T-cell (primary cell): Measurements from ENCODE around the gene COL15A1. TPM values are rescaled to one million over a fixed set of nuclear protein-coding genes. Genes with fewer than 3 reads are reported as not detected.

Experiments
- ATAC-seq, 4 experiments: fragments of 200-7000 bp in 3 of 4; fragments of 150-1000 bp in 1 of 4; cut with Tn5 transposase; replicated peaks in 1 of 4; 1 replicate in 3 of 4; 2 replicates in 1 of 4; pipeline ENCODE4 v1.10.0; 2021; ENCODE audit warnings: moderate library complexity in 3 of 4, mild to moderate bottlenecking in 2 of 4, moderate number of reproducible peaks in 1 of 4
- CTCF ChIA-PET, 2 donors: fragments of 300-600 bp; sonication (Branson Sonifier 250); formaldehyde crosslinking; loops; one replicate each; lab custom pipeline; 2022; ENCODE audit warnings: antibody characterized with exemption in 2 of 2; lab: Charles Lee
- POLR2A ChIA-PET, 2 donors: fragments of 300-600 bp; sonication (Branson Sonifier 250); formaldehyde crosslinking; loops; one replicate each; lab custom pipeline; 2022; ENCODE audit warnings: antibody characterized with exemption in 2 of 2; lab: Charles Lee
- DNase-seq, 35 experiments: peaks; one replicate each; pipeline versions ENCODE4 v3.0.0 to v3.0.0-alpha.2; 2013 to 2023
- H3K27ac ChIP-seq: one replicate; pipeline ENCODE4 v1.5.1; 2013; ENCODE audit warnings: low read length
- H3K27me3 ChIP-seq, 2 experiments: replicated peaks in 1 of 2; 1 replicate in 1 of 2; 2 replicates in 1 of 2; pipeline versions ENCODE4 v1.6.1 to v1.7.0; 2013; ENCODE audit warnings: low read length in 1 of 2, mixed read lengths in 1 of 2; ENCODE audit not compliant: control insufficient read depth in 2 of 2, insufficient read depth in 2 of 2; ENCODE audit errors: extremely low read depth in 1 of 2
- H3K36me3 ChIP-seq, 2 donors: 1 replicate in 1 of 2; 2 replicates in 1 of 2; pipeline versions ENCODE4 v1.6.1 to v1.7.0; 2013; ENCODE audit warnings: low read length in 1 of 2; ENCODE audit not compliant: control insufficient read depth in 2 of 2, insufficient read depth in 1 of 2; ENCODE audit errors: extremely low read depth in 1 of 2
- H3K4me1 ChIP-seq, 2 experiments: 1 replicate in 1 of 2; 2 replicates in 1 of 2; pipeline versions ENCODE4 v1.6.1 to v1.7.0; 2013; ENCODE audit warnings: low read length in 2 of 2, mixed read lengths in 1 of 2; ENCODE audit not compliant: insufficient read depth in 2 of 2, control insufficient read depth in 1 of 2; ENCODE audit errors: extremely low read depth in 1 of 2
- H3K4me3 ChIP-seq, 2 donors: 1 replicate in 1 of 2; 2 replicates in 1 of 2; pipeline versions ENCODE4 v1.5.1 to v1.7.0; 2013; ENCODE audit warnings: mild to moderate bottlenecking in 2 of 2, low read length in 1 of 2, moderate library complexity in 1 of 2; ENCODE audit not compliant: control insufficient read depth in 1 of 2; ENCODE audit errors: extremely low read depth in 1 of 2
- H3K9me3 ChIP-seq: 2 replicates; pipeline ENCODE4 v1.7.0; 2013
- H3K27ac Mint-ChIP-seq, 2 donors: one replicate each; pipeline ENCODE4 v1.8.0; 2020 to 2021; ENCODE audit warnings: mild to moderate bottlenecking in 2 of 2, mixed read lengths in 2 of 2
- H3K27me3 Mint-ChIP-seq, 2 donors: one replicate each; pipeline ENCODE4 v1.8.0; 2021 to 2022; ENCODE audit warnings: mixed read lengths in 2 of 2
- H3K36me3 Mint-ChIP-seq: one replicate; pipeline ENCODE4 v1.8.0; 2021; ENCODE audit warnings: mixed read lengths
- H3K4me1 Mint-ChIP-seq, 3 donors: one replicate each; pipeline ENCODE4 v1.8.0; 2020 to 2022; ENCODE audit warnings: mixed read lengths in 3 of 3, mild to moderate bottlenecking in 1 of 3
- H3K4me3 Mint-ChIP-seq, 3 donors: one replicate each; pipeline ENCODE4 v1.8.0; 2020 to 2022; ENCODE audit warnings: mild to moderate bottlenecking in 3 of 3, mixed read lengths in 3 of 3, moderate library complexity in 3 of 3
- H3K9me3 Mint-ChIP-seq, 3 donors: one replicate each; pipeline ENCODE4 v1.8.0; 2020 to 2022; ENCODE audit warnings: mixed read lengths in 3 of 3
- WGBS: methylation state at CpG from one replicate; pipeline ENCODE4 v1.1.5; 2013; ENCODE audit warnings: missing lambda C conversion rate; ENCODE audit not compliant: insufficient coverage; 5-methylcytosine and 5-hydroxymethylcytosine counted together
- total RNA-seq, 35 experiments: library from RNA in 6 of 35; stranded (reverse) in 6 of 35; fragments of 120-200 nt in 1 of 35; gene quantifications; one replicate each; pipeline versions ENCODE4 v1.2.1 to v1.2.4 and lab custom pipeline; 2013 to 2026

COL15A1 gene
- total RNA-seq, 5 donors from 2014 or later (not counting 1 experiment from before 2014, with no cell fraction given): 0.15 to 0.20 (median 0.19) TPM; not detected in 2

GRCh38 chr9:99054581-99054980 lies 110.9 kb downstream of the COL15A1 start:
- ChIA-PET CTCF (no interaction called here), POLR2A (interaction anchor here (0.6 kb wide), 2 partner anchors 24 to 79 kb away, joined by 3 to 14 read pairs; no protein-coding TSS in a partner anchor)
- Histone ChIP-seq H3K27me3 (no peaks in the 10 kb centered on the region), H3K27ac (no peak overlapping the region), H3K4me1 (peaks cover 36 to 89% of the 10 kb centered on the region in 2 experiments), H3K36me3 (no peaks in the 10 kb centered on the region), H3K4me3 (no peak overlapping the region), H3K9me3 (no peaks in the 10 kb centered on the region)
- H3K36me3 Mint-ChIP-seq: no peaks in the 10 kb centered on the region
- DNase-seq (no peak), ATAC-seq (no peak)
- no peak overlapping the region for H3K4me3 Mint-ChIP-seq
- WGBS: 95% methylated on average over 2 of the region's 2 CpGs
- H3K27ac Mint-ChIP-seq: no peak overlapping the region
- no peaks in the 10 kb centered on the region for H3K9me3 Mint-ChIP-seq
- H3K4me1 Mint-ChIP-seq: peaks cover 80 to 84% (median 82%) of the 10 kb centered on the region in 3 donors
- H3K27me3 Mint-ChIP-seq: no peaks in the 10 kb centered on the region

- Histone ChIP-seq H3K4me1 (peaks cover 40 to 92% of the 10 kb centered on the region in 2 experiments), H3K9me3 (no peaks in the 10 kb centered on the region), H3K36me3 (no peaks in the 10 kb centered on the region), H3K27ac (no peak overlapping the region), H3K27me3 (no peaks in the 10 kb centered on the region), H3K4me3 (no peak overlapping the region)
- peaks cover 78 to 80% (median 79%) of the 10 kb centered on the region in 3 donors for H3K4me1 Mint-ChIP-seq
- H3K9me3 Mint-ChIP-seq: no peaks in the 10 kb centered on the region
- H3K27ac Mint-ChIP-seq: peak overlapping the region in 1 of 2 donors; percentile 16
- H3K4me3 Mint-ChIP-seq: no peak overlapping the region
- DNase-seq (no peak), ATAC-seq (no peak)
- H3K36me3 Mint-ChIP-seq: no peaks in the 10 kb centered on the region
- H3K27me3 Mint-ChIP-seq: no peaks in the 10 kb centered on the region
- CTCF ChIA-PET: interaction anchor here in 1 of 2 donors (1.1 kb wide), 1 partner anchor 59 kb away, joined by 3 read pairs; no protein-coding TSS in a partner anchor
- POLR2A ChIA-PET: no interaction called here
- WGBS: no CpG with 5 or more reads among the region's 1 CpG
These were observed 111.7 kb downstream of the COL15A1 start for GRCh38 chr9:99055384-99055783.

GRCh38 chr9:99056186-99056585 lies 112.5 kb downstream of the COL15A1 start:
- POLR2A ChIA-PET: no interaction called here
- H3K4me3 ChIP-seq: no peak overlapping the region
- CTCF ChIA-PET: interaction anchor here in 1 of 2 donors (1.1 kb wide), 1 partner anchor 58 kb away, joined by 3 read pairs; no protein-coding TSS in a partner anchor
- no peaks in the 10 kb centered on the region for H3K9me3 ChIP-seq
- H3K27me3 ChIP-seq: no peaks in the 10 kb centered on the region
- H3K4me1 ChIP-seq: peaks cover 40 to 92% of the 10 kb centered on the region in 2 experiments
- Mint-ChIP-seq H3K36me3 (no peaks in the 10 kb centered on the region), H3K27me3 (no peaks in the 10 kb centered on the region), H3K9me3 (no peaks in the 10 kb centered on the region), H3K4me1 (peaks cover 80 to 85% (median 84%) of the 10 kb centered on the region in 3 donors), H3K4me3 (peak overlapping the region in 1 of 3 donors; percentile 87), H3K27ac (peak overlapping the region in 1 of 2 donors; percentile 67)
- no peak overlapping the region for H3K27ac ChIP-seq
- WGBS: 96% methylated on average over 5 of the region's 6 CpGs
- no peaks in the 10 kb centered on the region for H3K36me3 ChIP-seq
- ATAC-seq (no peak), DNase-seq (no peak)

- 20% methylated on average over 2 of the region's 5 CpGs for WGBS
- H3K9me3 Mint-ChIP-seq: no peaks in the 10 kb centered on the region
- Histone ChIP-seq H3K4me1 (peaks cover 40 to 85% of the 10 kb centered on the region in 2 experiments), H3K4me3 (peak overlapping the region in 1 of 2 donors; percentile 50), H3K27ac (peak overlapping the region; percentile 46), H3K36me3 (no peaks in the 10 kb centered on the region), H3K9me3 (no peaks in the 10 kb centered on the region), H3K27me3 (no peaks in the 10 kb centered on the region)
- H3K4me1 Mint-ChIP-seq: peaks cover 83 to 89% (median 86%) of the 10 kb centered on the region in 3 donors
- H3K36me3 Mint-ChIP-seq: no peaks in the 10 kb centered on the region
- peak overlapping the region; percentile 75 to 87 (median 77) for H3K4me3 Mint-ChIP-seq
- H3K27ac Mint-ChIP-seq: peak overlapping the region in 1 of 2 donors; percentile 67
- POLR2A ChIA-PET: no interaction called here
- ATAC-seq (peak in 2 of 4 experiments; percentile 13 to 14), DNase-seq (peak in 3 of 35 experiments; percentile 10 to 57 (median 10))
- CTCF ChIA-PET: interaction anchor here (0.7 to 1.5 kb wide), 4 partner anchors 20 to 209 kb away, joined by 3 to 4 read pairs (median 4); no protein-coding TSS in a partner anchor
- no peaks in the 10 kb centered on the region for H3K27me3 Mint-ChIP-seq
These were observed 113.4 kb downstream of the COL15A1 start for GRCh38 chr9:99056886-99057664.

GRCh38 chr9:99057665-99058625 lies 114.2 kb downstream of the COL15A1 start:
- Histone ChIP-seq H3K9me3 (no peaks in the 10 kb centered on the region), H3K27ac (peak overlapping the region; percentile 65), H3K27me3 (no peaks in the 10 kb centered on the region), H3K4me3 (peak overlapping the region; percentile 50 to 60), H3K4me1 (peaks cover 40 to 77% of the 10 kb centered on the region in 2 experiments), H3K36me3 (no peaks in the 10 kb centered on the region)
- no peaks in the 10 kb centered on the region for H3K9me3 Mint-ChIP-seq
- H3K4me3 Mint-ChIP-seq: peak overlapping the region; percentile 75 to 87 (median 77)
- no peaks in the 10 kb centered on the region for H3K27me3 Mint-ChIP-seq
- 0% methylated on average over 3 of the region's 7 CpGs for WGBS
- peak overlapping the region; percentile 79 to 84 for H3K27ac Mint-ChIP-seq
- ChIA-PET POLR2A (interaction anchor here in 1 of 2 donors (0.6 to 1.3 kb wide), 3 partner anchors 17 to 67 kb away, joined by 3 read pairs; no protein-coding TSS in a partner anchor), CTCF (interaction anchor here (0.6 to 1.5 kb wide), 7 partner anchors 19 to 735 kb away, joined by 3 to 8 read pairs (median 3); no protein-coding TSS in a partner anchor)
- peak; percentile 77 to 86 (median 84) for ATAC-seq
- H3K36me3 Mint-ChIP-seq: no peaks in the 10 kb centered on the region
- H3K4me1 Mint-ChIP-seq: peaks cover 81 to 86% (median 81%) of the 10 kb centered on the region in 3 donors
- peak; percentile 37 to 86 (median 67) for DNase-seq
